ENCODE data around the gene STX18.
"Not testable (repeated sequence)": the region's sequence is repeated elsewhere in the genome, so short reads cannot be mapped to it uniquely, and the experiment has no call there.

The STX18 gene

GRCh38 chr4:4554234-4554633 is 12.4 kb upstream of the STX18 start:
- DNase-seq, result no peak

GRCh38 chr4:4552042-4552441 is 10.2 kb upstream of the STX18 start:
- DNase-seq, result not testable (repeated sequence)

- DNase-seq, result not testable (repeated sequence)
These were observed 8.3 kb upstream of the STX18 start for GRCh38 chr4:4550161-4550560.

GRCh38 chr4:4549534-4549933 is 7.7 kb upstream of the STX18 start:
- DNase-seq, result no peak

GRCh38 chr4:4542774-4543485 is 1.1 kb upstream of the STX18 start:
- no peak for DNase-seq

- DNase-seq, result no peak
These were observed 712 bp downstream of the STX18 start for GRCh38 chr4:4541040-4541631.

GRCh38 chr4:4539481-4539880 is 2.4 kb downstream of the STX18 start:
- no peak for DNase-seq

GRCh38 chr4:4535590-4535989 is 6.3 kb downstream of the STX18 start:
- no peak for DNase-seq

GRCh38 chr4:4534515-4535145 is 7.2 kb downstream of the STX18 start:
- no peak for DNase-seq

GRCh38 chr4:4533461-4534169 is 8.2 kb downstream of the STX18 start:
- DNase-seq, result no peak

- DNase-seq, result no peak
These were observed 9.3 kb downstream of the STX18 start for GRCh38 chr4:4532371-4533154.

GRCh38 chr4:4529392-4529791 is 12.5 kb downstream of the STX18 start:
- no peak for DNase-seq

- DNase-seq, result no peak
These were observed 15.4 kb downstream of the STX18 start for GRCh38 chr4:4526401-4526800.

- DNase-seq, result no peak
These were observed 17.5 kb downstream of the STX18 start for GRCh38 chr4:4524364-4524763.

- DNase-seq, result no peak
These were observed 20.1 kb downstream of the STX18 start for GRCh38 chr4:4521731-4522130.

- no peak for DNase-seq
These were observed 20.7 kb downstream of the STX18 start for GRCh38 chr4:4521136-4521535.

GRCh38 chr4:4519297-4519894 is 22.5 kb downstream of the STX18 start:
- DNase-seq, result no peak

GRCh38 chr4:4518747-4519146 is 23.1 kb downstream of the STX18 start:
- no peak for DNase-seq

GRCh38 chr4:4514786-4515185 is 27.1 kb downstream of the STX18 start:
- no peak for DNase-seq

- DNase-seq, result no peak
These were observed 29.6 kb downstream of the STX18 start for GRCh38 chr4:4512282-4512681.

- not testable (repeated sequence) for DNase-seq
These were observed 31.2 kb downstream of the STX18 start for GRCh38 chr4:4510641-4511040.

GRCh38 chr4:4509521-4509920 is 32.3 kb downstream of the STX18 start:
- DNase-seq, result no peak

GRCh38 chr4:4507923-4508322 is 33.9 kb downstream of the STX18 start:
- DNase-seq, result no peak

Data from NCI-H345 (cell line).